Measurements from ENCODE around the gene GALNT1.

DNA sequence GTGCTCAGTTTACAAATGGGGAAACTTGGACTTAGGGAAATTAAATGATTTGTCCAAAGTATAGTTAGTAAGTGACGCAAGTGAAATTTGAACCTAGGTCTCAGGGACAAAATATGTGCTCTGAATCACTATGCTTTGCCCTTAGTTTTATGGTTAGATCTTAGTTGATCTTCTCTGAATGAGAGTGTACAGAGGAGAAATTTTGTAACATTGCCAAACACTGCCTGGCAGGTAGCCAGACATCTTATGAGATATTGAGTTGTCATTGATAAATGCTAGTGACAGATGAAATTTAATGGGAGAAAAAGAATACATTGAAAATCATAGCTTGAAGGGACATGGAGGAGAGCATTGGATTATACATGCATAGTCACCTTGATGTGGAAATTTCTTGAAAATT lies 91.4 kb downstream of the GALNT1 start:
- TF ChIP-seq, protein P1, sequence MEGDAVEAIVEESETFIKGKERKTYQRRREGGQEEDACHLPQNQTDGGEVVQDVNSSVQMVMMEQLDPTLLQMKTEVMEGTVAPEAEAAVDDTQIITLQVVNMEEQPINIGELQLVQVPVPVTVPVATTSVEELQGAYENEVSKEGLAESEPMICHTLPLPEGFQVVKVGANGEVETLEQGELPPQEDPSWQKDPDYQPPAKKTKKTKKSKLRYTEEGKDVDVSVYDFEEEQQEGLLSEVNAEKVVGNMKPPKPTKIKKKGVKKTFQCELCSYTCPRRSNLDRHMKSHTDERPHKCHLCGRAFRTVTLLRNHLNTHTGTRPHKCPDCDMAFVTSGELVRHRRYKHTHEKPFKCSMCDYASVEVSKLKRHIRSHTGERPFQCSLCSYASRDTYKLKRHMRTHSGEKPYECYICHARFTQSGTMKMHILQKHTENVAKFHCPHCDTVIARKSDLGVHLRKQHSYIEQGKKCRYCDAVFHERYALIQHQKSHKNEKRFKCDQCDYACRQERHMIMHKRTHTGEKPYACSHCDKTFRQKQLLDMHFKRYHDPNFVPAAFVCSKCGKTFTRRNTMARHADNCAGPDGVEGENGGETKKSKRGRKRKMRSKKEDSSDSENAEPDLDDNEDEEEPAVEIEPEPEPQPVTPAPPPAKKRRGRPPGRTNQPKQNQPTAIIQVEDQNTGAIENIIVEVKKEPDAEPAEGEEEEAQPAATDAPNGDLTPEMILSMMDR (IDR thresholded peaks at IDR 0.05), result no peak
- no peak for TF ChIP-seq POLR2A (IDR thresholded peaks at IDR 0.05)
